A673 (cell line): ENCODE measurements around the gene TLCD3B.

ENCODE experiments used
- CTCF ChIP-seq: fragments of 300-800, 200-600 bp; sonication (generic); conservative IDR thresholded peaks from 2 replicates; pipeline ENCODE4 v1.5.1; 2017; ENCODE audit warnings: low read depth, mild to moderate bottlenecking, antibody characterized with exemption, low read length, moderate library complexity, mixed read lengths
- EZH2 ChIP-seq: fragments of 200-600 bp; sonication (generic); IDR thresholded peaks from 2 replicates; pipeline ENCODE4 v1.6.1; 2017; ENCODE audit warnings: borderline replicate concordance, low read depth, mild to moderate bottlenecking, mixed read lengths, antibody characterized with exemption, low read length; ENCODE audit not compliant: poor library complexity, severe bottlenecking

- TF ChIP-seq CTCF (no peak), EZH2 (no peak)
These were observed 2.2 kb upstream of the TLCD3B start for GRCh38 chr16:30033270-30033669.
